ENCODE data around the gene WNK2.

GRCh38 chr9:93326056-93326455 is 142.1 kb downstream of the WNK2 start:
- no peak for TF ChIP-seq E2F6 (IDR thresholded peaks at IDR 0.05; ENCODE audit: borderline replicate concordance, low read depth)
- no peak for TF ChIP-seq POLR2A (IDR thresholded peaks at IDR 0.05; ENCODE audit: low read length)
- no peak for TF ChIP-seq EP300 (IDR thresholded peaks at IDR 0.05)
- no peak for TF ChIP-seq CTCF (IDR thresholded peaks at IDR 0.05)
- no peak for TF ChIP-seq CHD4 (IDR thresholded peaks at IDR 0.05; ENCODE audit: borderline replicate concordance)
- TF ChIP-seq REST (IDR thresholded peaks at IDR 0.05): no peak
- no peak for TF ChIP-seq SMC3 (IDR thresholded peaks at IDR 0.05)
- no peak for TF ChIP-seq NFE2L2 (conservative IDR thresholded peaks at IDR 0.05; ENCODE audit: low read length)
- no peak for TF ChIP-seq PHF8 (IDR thresholded peaks at IDR 0.05; ENCODE audit: borderline replicate concordance, low read depth)
- no peak for TF ChIP-seq NR3C1 (IDR thresholded peaks at IDR 0.05)
